HEK293 (cell line): Measurements from ENCODE around the gene C2orf81.

Source experiments
- EGR2 ChIP-seq: fragments of 450-650 bp; formaldehyde crosslinking; IDR thresholded peaks from 2 replicates; pipeline ENCODE4 v1.5.1; 2016; ENCODE audit warnings: low read depth, missing biosample characterization, missing genetic modification characterization
- ZNF426 ChIP-seq: fragments of 450-650 bp; formaldehyde crosslinking; IDR thresholded peaks from 2 replicates; pipeline ENCODE4 v1.5.1; 2017; ENCODE audit warnings: missing biosample characterization, missing genetic modification characterization, mild to moderate bottlenecking, inconsistent platforms, moderate library complexity
- ZNF548 ChIP-seq: fragments of 450-650 bp; formaldehyde crosslinking; IDR thresholded peaks from 2 replicates; pipeline ENCODE4 v1.5.1; 2016; ENCODE audit warnings: missing biosample characterization, missing genetic modification characterization
- TF ChIP-seq, protein P1 (sequence below): fragments of 450-650 bp; formaldehyde crosslinking; IDR thresholded peaks from 2 replicates; pipeline ENCODE4 v1.5.1; 2016; ENCODE audit warnings: missing biosample characterization, missing genetic modification characterization

GRCh38 chr2:74436111-74436805 is 14.8 kb upstream of the C2orf81 start:
- TF ChIP-seq, protein P1, sequence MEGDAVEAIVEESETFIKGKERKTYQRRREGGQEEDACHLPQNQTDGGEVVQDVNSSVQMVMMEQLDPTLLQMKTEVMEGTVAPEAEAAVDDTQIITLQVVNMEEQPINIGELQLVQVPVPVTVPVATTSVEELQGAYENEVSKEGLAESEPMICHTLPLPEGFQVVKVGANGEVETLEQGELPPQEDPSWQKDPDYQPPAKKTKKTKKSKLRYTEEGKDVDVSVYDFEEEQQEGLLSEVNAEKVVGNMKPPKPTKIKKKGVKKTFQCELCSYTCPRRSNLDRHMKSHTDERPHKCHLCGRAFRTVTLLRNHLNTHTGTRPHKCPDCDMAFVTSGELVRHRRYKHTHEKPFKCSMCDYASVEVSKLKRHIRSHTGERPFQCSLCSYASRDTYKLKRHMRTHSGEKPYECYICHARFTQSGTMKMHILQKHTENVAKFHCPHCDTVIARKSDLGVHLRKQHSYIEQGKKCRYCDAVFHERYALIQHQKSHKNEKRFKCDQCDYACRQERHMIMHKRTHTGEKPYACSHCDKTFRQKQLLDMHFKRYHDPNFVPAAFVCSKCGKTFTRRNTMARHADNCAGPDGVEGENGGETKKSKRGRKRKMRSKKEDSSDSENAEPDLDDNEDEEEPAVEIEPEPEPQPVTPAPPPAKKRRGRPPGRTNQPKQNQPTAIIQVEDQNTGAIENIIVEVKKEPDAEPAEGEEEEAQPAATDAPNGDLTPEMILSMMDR: no peak
- TF ChIP-seq ZNF548 (no peak), EGR2 (tag by site-specific recombination) (no peak), ZNF426 (tag by site-specific recombination) (no peak)
